Thyroid gland (tissue), 4 donors: ENCODE data around the gene PPBP.

ENCODE experiments used
- CTCF ChIP-seq, 6 experiments: fragments of 200-600 bp in 3 of 6; fragments of 450-650 bp in 3 of 6; sonication (generic) in 3 of 6; IDR thresholded peaks; one replicate each; pipeline ENCODE4 v1.5.1; 2016 to 2019; ENCODE audit warnings: antibody characterized with exemption in 6 of 6, mild to moderate bottlenecking in 2 of 6, inconsistent platforms in 1 of 6, moderate library complexity in 1 of 6
- POLR2A ChIP-seq, 2 donors: fragments of 450-650 bp; IDR thresholded peaks; one replicate each; pipeline ENCODE4 v1.6.1; 2017; ENCODE audit warnings: antibody characterized with exemption in 2 of 2, mild to moderate bottlenecking in 2 of 2, moderate library complexity in 1 of 2

GRCh38 chr4:73989031-73989430, 1.0 kb upstream of the PPBP start:
- TF ChIP-seq POLR2A (IDR thresholded peaks at IDR 0.05) (no peak), CTCF (IDR thresholded peaks at IDR 0.05) (no peak)
